HEK293 (cell line): ENCODE data around the gene HEMK1.

Source experiments
- CTCF ChIP-seq: fragments of 450-650 bp; formaldehyde crosslinking; IDR thresholded peaks from 2 replicates; pipeline ENCODE4 v1.5.1; 2016; ENCODE audit warnings: missing biosample characterization, missing genetic modification characterization
- HOXA7 ChIP-seq: sonication (generic); formaldehyde crosslinking; IDR thresholded peaks from 2 replicates; pipeline ENCODE4 v1.8.1; 2022; ENCODE audit warnings: missing genetic modification reagents, borderline replicate concordance
- REPIN1 ChIP-seq: fragments of 450-650 bp; formaldehyde crosslinking; IDR thresholded peaks from 2 replicates; pipeline ENCODE4 v1.5.1; 2017; ENCODE audit warnings: missing biosample characterization, missing genetic modification characterization, low read depth
- ZBTB26 ChIP-seq: fragments of 450-650 bp; formaldehyde crosslinking; optimal IDR thresholded peaks from 2 replicates; pipeline ENCODE3; 2016; ENCODE audit warnings: missing biosample characterization, mild to moderate bottlenecking, missing genetic modification characterization
- ZBTB7A ChIP-seq: fragments of 450-650 bp; formaldehyde crosslinking; IDR thresholded peaks from 2 replicates; pipeline ENCODE4 v1.5.1; 2016; ENCODE audit warnings: low read depth, missing biosample characterization, missing genetic modification characterization
- ZFP3 ChIP-seq: fragments of 450-650 bp; formaldehyde crosslinking; IDR thresholded peaks from 2 replicates; pipeline ENCODE4 v1.5.1; 2016; ENCODE audit warnings: low read depth, missing biosample characterization, missing genetic modification characterization
- ZFP37 ChIP-seq: fragments of 450-650 bp; formaldehyde crosslinking; IDR thresholded peaks from 2 replicates; pipeline ENCODE4 v1.5.1; 2016; ENCODE audit warnings: missing biosample characterization, missing genetic modification characterization
- ZNF157 ChIP-seq: fragments of 450-650 bp; formaldehyde crosslinking; IDR thresholded peaks from 2 replicates; pipeline ENCODE4 v1.5.1; 2016; ENCODE audit warnings: missing biosample characterization, missing genetic modification characterization
- ZNF549 ChIP-seq: fragments of 450-650 bp; IDR thresholded peaks from 2 replicates; pipeline ENCODE4 v1.5.1; 2018; ENCODE audit warnings: missing biosample characterization, missing genetic modification characterization, mild to moderate bottlenecking, inconsistent platforms, moderate library complexity
- ZNF664 ChIP-seq: fragments of 450-650 bp; formaldehyde crosslinking; IDR thresholded peaks from 2 replicates; pipeline ENCODE4 v1.5.1; 2016; ENCODE audit warnings: missing biosample characterization, missing genetic modification characterization
- ZNF704 ChIP-seq: fragments of 450-650 bp; formaldehyde crosslinking; IDR thresholded peaks from 2 replicates; pipeline ENCODE4 v1.5.1; 2016; ENCODE audit warnings: missing biosample characterization, missing genetic modification characterization
- TF ChIP-seq, protein P1 (sequence below): fragments of 450-650 bp; formaldehyde crosslinking; IDR thresholded peaks from 2 replicates; pipeline ENCODE4 v1.5.1; 2016; ENCODE audit warnings: missing biosample characterization, missing genetic modification characterization, low read depth
- TF ChIP-seq, protein P2 (sequence below): fragments of 450-650 bp; formaldehyde crosslinking; IDR thresholded peaks from 2 replicates; pipeline ENCODE4 v1.5.1; 2016; ENCODE audit warnings: missing biosample characterization, missing genetic modification characterization
- TF ChIP-seq, protein P3 (sequence below): fragments of 450-650 bp; formaldehyde crosslinking; IDR thresholded peaks from 2 replicates; pipeline ENCODE4 v1.5.1; 2017; ENCODE audit warnings: missing biosample characterization, missing genetic modification characterization

DNA sequence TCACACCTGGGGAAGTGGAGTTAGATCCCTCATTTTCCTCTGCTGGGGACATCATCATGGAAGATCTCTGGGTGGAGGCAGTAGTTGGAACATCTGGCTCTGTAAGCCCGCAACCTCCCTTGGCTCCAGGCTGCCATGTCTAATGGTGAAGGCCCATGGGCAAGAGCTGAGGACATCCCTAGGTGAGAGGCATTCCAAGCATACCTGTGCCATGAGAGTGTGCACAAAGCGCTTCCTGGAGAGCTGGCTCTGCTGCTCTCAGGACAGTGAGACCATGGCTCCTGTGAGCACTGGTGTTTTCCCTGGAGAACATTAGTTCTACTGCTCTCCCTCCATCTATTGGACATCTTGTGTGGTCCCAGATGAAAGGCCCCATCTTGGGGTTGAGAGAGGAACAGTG is 55.3 kb downstream of the HEMK1 start:
- TF ChIP-seq CTCF (tag by site-specific recombination) (no peak), ZBTB7A (tag by site-specific recombination) (no peak), REPIN1 (tag by site-specific recombination) (no peak), ZFP3 (no peak), ZNF549 (tag by site-specific recombination) (no peak), HOXA7 (CRISPR knock-in tag) (no peak), ZNF704 (tag by site-specific recombination) (no peak), ZFP37 (tag by site-specific recombination) (no peak), ZNF664 (tag by site-specific recombination) (no peak), ZBTB26 (no peak), ZNF157 (no peak)
- TF ChIP-seq, protein P1, sequence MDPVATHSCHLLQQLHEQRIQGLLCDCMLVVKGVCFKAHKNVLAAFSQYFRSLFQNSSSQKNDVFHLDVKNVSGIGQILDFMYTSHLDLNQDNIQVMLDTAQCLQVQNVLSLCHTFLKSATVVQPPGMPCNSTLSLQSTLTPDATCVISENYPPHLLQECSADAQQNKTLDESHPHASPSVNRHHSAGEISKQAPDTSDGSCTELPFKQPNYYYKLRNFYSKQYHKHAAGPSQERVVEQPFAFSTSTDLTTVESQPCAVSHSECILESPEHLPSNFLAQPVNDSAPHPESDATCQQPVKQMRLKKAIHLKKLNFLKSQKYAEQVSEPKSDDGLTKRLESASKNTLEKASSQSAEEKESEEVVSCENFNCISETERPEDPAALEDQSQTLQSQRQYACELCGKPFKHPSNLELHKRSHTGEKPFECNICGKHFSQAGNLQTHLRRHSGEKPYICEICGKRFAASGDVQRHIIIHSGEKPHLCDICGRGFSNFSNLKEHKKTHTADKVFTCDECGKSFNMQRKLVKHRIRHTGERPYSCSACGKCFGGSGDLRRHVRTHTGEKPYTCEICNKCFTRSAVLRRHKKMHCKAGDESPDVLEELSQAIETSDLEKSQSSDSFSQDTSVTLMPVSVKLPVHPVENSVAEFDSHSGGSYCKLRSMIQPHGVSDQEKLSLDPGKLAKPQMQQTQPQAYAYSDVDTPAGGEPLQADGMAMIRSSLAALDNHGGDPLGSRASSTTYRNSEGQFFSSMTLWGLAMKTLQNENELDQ (tag by site-specific recombination): no peak
- TF ChIP-seq, protein P2, sequence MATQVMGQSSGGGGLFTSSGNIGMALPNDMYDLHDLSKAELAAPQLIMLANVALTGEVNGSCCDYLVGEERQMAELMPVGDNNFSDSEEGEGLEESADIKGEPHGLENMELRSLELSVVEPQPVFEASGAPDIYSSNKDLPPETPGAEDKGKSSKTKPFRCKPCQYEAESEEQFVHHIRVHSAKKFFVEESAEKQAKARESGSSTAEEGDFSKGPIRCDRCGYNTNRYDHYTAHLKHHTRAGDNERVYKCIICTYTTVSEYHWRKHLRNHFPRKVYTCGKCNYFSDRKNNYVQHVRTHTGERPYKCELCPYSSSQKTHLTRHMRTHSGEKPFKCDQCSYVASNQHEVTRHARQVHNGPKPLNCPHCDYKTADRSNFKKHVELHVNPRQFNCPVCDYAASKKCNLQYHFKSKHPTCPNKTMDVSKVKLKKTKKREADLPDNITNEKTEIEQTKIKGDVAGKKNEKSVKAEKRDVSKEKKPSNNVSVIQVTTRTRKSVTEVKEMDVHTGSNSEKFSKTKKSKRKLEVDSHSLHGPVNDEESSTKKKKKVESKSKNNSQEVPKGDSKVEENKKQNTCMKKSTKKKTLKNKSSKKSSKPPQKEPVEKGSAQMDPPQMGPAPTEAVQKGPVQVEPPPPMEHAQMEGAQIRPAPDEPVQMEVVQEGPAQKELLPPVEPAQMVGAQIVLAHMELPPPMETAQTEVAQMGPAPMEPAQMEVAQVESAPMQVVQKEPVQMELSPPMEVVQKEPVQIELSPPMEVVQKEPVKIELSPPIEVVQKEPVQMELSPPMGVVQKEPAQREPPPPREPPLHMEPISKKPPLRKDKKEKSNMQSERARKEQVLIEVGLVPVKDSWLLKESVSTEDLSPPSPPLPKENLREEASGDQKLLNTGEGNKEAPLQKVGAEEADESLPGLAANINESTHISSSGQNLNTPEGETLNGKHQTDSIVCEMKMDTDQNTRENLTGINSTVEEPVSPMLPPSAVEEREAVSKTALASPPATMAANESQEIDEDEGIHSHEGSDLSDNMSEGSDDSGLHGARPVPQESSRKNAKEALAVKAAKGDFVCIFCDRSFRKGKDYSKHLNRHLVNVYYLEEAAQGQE: no peak
- TF ChIP-seq, protein P3, sequence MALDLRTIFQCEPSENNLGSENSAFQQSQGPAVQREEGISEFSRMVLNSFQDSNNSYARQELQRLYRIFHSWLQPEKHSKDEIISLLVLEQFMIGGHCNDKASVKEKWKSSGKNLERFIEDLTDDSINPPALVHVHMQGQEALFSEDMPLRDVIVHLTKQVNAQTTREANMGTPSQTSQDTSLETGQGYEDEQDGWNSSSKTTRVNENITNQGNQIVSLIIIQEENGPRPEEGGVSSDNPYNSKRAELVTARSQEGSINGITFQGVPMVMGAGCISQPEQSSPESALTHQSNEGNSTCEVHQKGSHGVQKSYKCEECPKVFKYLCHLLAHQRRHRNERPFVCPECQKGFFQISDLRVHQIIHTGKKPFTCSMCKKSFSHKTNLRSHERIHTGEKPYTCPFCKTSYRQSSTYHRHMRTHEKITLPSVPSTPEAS: no peak
